Measurements from ENCODE around the gene C20orf141. TPM values are rescaled to one million over a fixed set of nuclear protein-coding genes. Genes with fewer than 3 reads are reported as not detected.
"Not testable (repeated sequence)": the region's sequence is repeated elsewhere in the genome, so short reads cannot be mapped to it uniquely, and the experiment has no call there.

C20orf141 gene
- total RNA-seq, 1 experiment from 2014 or later, result not detected

DNA sequence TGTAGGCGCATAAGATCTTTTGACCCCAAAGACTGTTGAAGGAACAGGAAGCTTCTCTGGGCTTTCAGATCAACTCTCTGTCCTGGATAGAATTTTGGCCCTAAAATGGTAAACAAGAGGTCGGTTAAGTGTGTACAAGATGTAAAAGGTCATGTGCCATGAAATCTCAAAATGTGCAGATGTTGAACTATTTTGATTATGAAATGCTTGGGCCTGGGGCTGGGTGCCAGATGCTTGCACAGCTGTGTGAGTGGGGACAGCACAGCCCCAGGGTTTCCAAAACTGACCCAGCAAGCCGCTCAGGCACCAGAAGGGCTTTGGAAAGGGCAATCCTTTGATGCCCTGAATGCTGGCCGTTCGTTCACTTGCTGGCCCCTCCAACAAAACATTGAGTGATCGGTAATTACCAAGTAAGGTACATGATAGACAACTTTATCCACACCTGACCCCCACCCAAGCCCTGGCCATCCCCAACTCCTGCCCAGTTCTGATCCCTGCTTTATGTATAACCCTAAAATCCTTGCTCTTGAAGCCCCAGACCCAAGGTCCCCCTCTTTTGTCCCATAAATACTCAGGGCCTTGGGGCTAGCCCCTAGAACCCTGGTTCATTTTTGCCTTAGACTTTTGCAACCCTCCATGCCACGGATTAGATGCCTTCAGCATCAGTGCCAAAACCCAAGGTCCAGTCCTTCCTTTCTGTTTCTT, 3.3 kb downstream of the C20orf141 start:
- DNase-seq (ENCODE audit: low read depth in 1 of 2, low spot score in 2 of 2), result no peak
- Histone ChIP-seq H3K9me3 (replicated peaks) (no peaks in the 10 kb centered on the region), H3K4me1 (replicated peaks) (peaks cover 22% of the 10 kb centered on the region), H3K36me3 (no peaks in the 10 kb centered on the region), H3K27ac (no peak overlapping the region), H3K4me3 (no peak overlapping the region), H3K27me3 (replicated peaks) (no peaks in the 10 kb centered on the region)

DNA sequence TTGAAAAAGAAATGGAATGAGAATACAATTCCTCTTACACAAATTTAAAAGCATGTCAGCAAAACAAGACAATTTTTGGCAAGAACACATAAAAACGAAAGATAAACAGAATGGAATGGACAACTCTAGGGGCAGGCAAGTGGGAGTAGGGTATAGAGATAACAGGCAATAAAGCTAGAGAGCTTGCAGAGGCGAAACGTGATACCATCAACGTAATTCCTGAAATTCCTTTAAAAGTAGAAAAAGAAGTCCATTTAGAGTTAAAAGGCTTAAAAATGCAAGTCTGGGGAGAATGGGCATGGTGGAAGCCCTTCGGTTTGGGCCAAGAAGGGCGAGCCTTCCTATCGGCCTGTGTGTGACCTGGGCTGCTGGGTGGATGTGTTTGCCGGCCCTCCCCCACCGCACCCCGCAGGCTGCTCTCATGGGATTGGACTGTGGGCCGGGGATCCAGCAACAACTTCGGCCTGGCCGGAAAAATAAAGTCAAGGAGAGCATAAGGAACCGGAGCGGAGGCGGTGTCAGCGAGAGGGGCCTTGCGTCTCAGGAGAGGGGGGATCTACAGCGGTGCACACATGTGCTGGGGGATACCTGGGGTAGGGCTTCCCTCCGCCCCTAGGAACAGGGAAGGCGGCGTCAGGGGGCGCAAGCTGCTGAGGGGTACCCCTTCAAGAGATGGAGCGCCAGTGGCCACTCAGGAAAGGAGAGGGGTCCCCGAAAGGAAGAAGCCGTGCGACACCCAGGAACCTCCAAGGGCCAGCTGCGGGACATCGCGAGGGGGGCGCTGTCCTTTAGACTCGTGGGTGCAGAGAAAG, 5.5 kb downstream of the C20orf141 start:
- Histone ChIP-seq H3K4me1 (replicated peaks) (peaks cover 9% of the 10 kb centered on the region), H3K36me3 (no peaks in the 10 kb centered on the region), H3K9me3 (replicated peaks) (no peaks in the 10 kb centered on the region), H3K27ac (no peak overlapping the region), H3K27me3 (replicated peaks) (no peaks in the 10 kb centered on the region), H3K4me3 (no peak overlapping the region)
- DNase-seq (ENCODE audit: low read depth in 1 of 2, low spot score in 2 of 2), result no peak

GRCh38 chr20:2820896-2821869, 6.4 kb downstream of the C20orf141 start:
- Histone ChIP-seq H3K27me3 (replicated peaks) (no peaks in the 10 kb centered on the region), H3K9me3 (replicated peaks) (no peaks in the 10 kb centered on the region), H3K36me3 (no peaks in the 10 kb centered on the region), H3K27ac (no peak overlapping the region), H3K4me1 (replicated peaks) (peaks cover 8% of the 10 kb centered on the region), H3K4me3 (no peak overlapping the region)
- peak in 1 of 2 experiments; percentile 39 for DNase-seq (ENCODE audit: low read depth in 1 of 2, low spot score in 2 of 2)

DNA sequence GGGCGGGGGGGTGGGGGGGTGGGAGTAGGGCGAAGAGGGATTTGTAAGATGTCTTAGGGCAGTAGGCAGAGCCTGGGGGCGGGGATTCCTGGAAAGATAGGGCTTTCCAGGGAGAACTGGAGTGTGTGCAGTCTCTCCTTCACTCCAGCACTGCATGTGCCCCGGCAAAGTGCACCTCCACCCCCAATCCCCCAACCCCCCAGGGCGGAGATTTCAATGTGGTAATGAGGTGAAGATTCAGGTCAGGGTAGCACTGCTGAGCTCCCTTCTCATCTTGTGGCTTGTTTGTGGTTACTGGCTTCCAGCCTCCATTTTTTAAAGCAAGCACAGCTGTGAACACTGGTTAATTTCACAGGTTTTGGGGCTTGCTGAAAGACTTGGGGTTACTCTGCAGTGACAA, 7.3 kb downstream of the C20orf141 start:
- no peak overlapping the region for H3K4me3 ChIP-seq
- no peak overlapping the region for H3K27ac ChIP-seq
- no peaks in the 10 kb centered on the region for H3K27me3 ChIP-seq (replicated peaks)
- peaks cover 8% of the 10 kb centered on the region for H3K4me1 ChIP-seq (replicated peaks)
- no peaks in the 10 kb centered on the region for H3K9me3 ChIP-seq (replicated peaks)
- DNase-seq (ENCODE audit: low read depth in 1 of 2, low spot score in 2 of 2), result peak in 1 of 2 experiments; percentile 32
- no peaks in the 10 kb centered on the region for H3K36me3 ChIP-seq

GRCh38 chr20:2825761-2826160, 11.0 kb downstream of the C20orf141 start:
- Histone ChIP-seq H3K27ac (no peak overlapping the region), H3K9me3 (replicated peaks) (no peaks in the 10 kb centered on the region), H3K27me3 (replicated peaks) (no peaks in the 10 kb centered on the region; the same call in 1 of the 2 replicates), H3K36me3 (no peaks in the 10 kb centered on the region), H3K4me3 (no peak overlapping the region), H3K4me1 (replicated peaks) (no peaks in the 10 kb centered on the region)
- DNase-seq (ENCODE audit: low read depth in 1 of 2, low spot score in 2 of 2), result no peak

- no peak overlapping the region for H3K4me3 ChIP-seq
These were observed 11.9 kb downstream of the C20orf141 start for GRCh38 chr20:2826655-2827054.

GRCh38 chr20:2829376-2829775, 14.6 kb downstream of the C20orf141 start:
- DNase-seq (ENCODE audit: low read depth in 1 of 2, low spot score in 2 of 2), result peak in 1 of 2 experiments; percentile 20
- Histone ChIP-seq H3K27me3 (replicated peaks) (no peaks in the 10 kb centered on the region; the same call in 1 of the 2 replicates), H3K4me3 (no peak overlapping the region), H3K9me3 (replicated peaks) (no peaks in the 10 kb centered on the region; the same call in 1 of the 2 replicates), H3K36me3 (no peaks in the 10 kb centered on the region), H3K27ac (no peak overlapping the region), H3K4me1 (replicated peaks) (peaks cover 11% of the 10 kb centered on the region)

More at GRCh38 chr20:2826655-2827054, 11.9 kb downstream of the C20orf141 start:
- Histone ChIP-seq H3K4me1 (replicated peaks) (peaks cover 3% of the 10 kb centered on the region), H3K27me3 (replicated peaks) (no peaks in the 10 kb centered on the region; the same call in 1 of the 2 replicates), H3K27ac (no peak overlapping the region), H3K9me3 (replicated peaks) (no peaks in the 10 kb centered on the region), H3K36me3 (no peaks in the 10 kb centered on the region)
- DNase-seq (ENCODE audit: low read depth in 1 of 2, low spot score in 2 of 2), result no peak

DNA sequence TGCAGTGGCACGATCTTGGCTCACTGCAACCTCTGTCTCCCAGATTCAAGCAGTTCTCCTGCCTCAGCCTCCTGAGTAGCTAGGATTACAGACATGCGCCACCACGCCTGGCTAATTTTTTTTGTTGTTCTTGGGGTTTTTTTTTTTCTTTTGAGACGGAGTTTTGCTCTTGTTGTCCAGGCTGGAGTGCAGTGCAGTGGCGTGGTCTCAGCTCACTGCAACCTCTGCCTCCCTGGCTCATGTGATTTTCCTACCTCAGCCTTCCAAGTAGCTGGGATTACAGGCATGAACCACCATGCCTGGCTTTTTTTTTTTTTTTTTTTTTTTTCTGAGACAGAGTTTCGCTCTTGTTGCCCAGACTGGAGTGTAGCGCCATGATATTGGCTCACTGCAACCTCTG, 16.4 kb downstream of the C20orf141 start:
- H3K27me3 ChIP-seq (replicated peaks); H3K9me3 ChIP-seq (replicated peaks); H3K27ac ChIP-seq; H3K36me3 ChIP-seq; H3K4me3 ChIP-seq: not testable (repeated sequence)
- peak in 1 of 2 experiments; percentile 6 for DNase-seq (ENCODE audit: low read depth in 1 of 2, low spot score in 2 of 2)
- H3K4me1 ChIP-seq (replicated peaks), result peaks cover 11% of the 10 kb centered on the region

GRCh38 chr20:2833761-2834160, 19.0 kb downstream of the C20orf141 start:
- no peak for DNase-seq (ENCODE audit: low read depth in 1 of 2, low spot score in 2 of 2)

DNA sequence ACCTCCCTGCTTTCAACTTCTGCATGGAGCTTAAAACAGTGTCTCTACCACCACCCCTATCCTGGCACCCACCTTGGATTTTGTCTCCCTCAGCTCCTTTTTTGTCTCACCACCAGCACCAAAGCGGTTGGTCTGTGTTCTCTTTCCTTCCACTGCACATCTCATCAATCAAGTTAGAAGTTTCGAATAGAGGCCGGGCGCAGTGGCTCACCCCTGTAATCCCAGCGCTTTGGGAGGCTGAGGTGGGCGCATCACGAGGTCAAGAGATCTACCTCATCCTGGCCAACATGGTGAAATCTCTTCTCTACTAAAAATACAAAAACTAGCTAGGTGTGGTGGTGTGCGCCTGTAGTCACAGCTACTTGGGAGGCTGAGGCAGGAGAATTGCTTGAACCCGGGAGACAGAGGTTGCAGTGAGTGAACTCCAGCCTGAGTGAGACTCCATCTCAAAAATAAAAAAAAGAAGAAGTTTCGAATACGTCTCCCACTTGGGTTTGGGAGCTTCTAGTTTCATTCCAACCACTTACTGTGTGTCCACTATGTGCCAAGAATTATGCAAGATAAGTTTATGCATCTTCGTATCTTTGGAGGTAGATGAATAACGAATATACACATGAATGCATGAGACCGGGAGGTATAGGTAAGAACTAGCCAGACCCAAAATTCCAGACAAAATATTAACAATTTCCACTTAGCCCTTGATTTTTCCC, 19.8 kb downstream of the C20orf141 start:
- peak in 1 of 2 experiments; percentile 9 for DNase-seq (ENCODE audit: low read depth in 1 of 2, low spot score in 2 of 2)
- Histone ChIP-seq H3K4me3 (no peak overlapping the region), H3K27me3 (replicated peaks) (no peaks in the 10 kb centered on the region), H3K9me3 (replicated peaks) (no peaks in the 10 kb centered on the region; the same call in 1 of the 2 replicates), H3K4me1 (replicated peaks) (peaks cover 13% of the 10 kb centered on the region), H3K36me3 (peaks cover 17% of the 10 kb centered on the region), H3K27ac (no peak overlapping the region)

More at GRCh38 chr20:2833761-2834160, 19.0 kb downstream of the C20orf141 start:
- Histone ChIP-seq H3K27ac (no peak overlapping the region), H3K9me3 (replicated peaks) (no peaks in the 10 kb centered on the region; the same call in 1 of the 2 replicates), H3K36me3 (peaks cover 11% of the 10 kb centered on the region), H3K27me3 (replicated peaks) (no peaks in the 10 kb centered on the region), H3K4me1 (replicated peaks) (peaks cover 11% of the 10 kb centered on the region), H3K4me3 (no peak overlapping the region)

GRCh38 chr20:2835331-2835796, 20.6 kb downstream of the C20orf141 start:
- Histone ChIP-seq H3K4me1 (replicated peaks) (peaks cover 21% of the 10 kb centered on the region), H3K9me3 (replicated peaks) (peaks cover 4% of the 10 kb centered on the region), H3K27me3 (replicated peaks) (no peaks in the 10 kb centered on the region), H3K27ac (no peak overlapping the region), H3K4me3 (no peak overlapping the region), H3K36me3 (peaks cover 25% of the 10 kb centered on the region)
- DNase-seq (ENCODE audit: low read depth in 1 of 2, low spot score in 2 of 2), result peak in 1 of 2 experiments; percentile 37

GRCh38 chr20:2836035-2836434, 21.2 kb downstream of the C20orf141 start:
- Histone ChIP-seq H3K9me3 (replicated peaks) (peaks cover 5% of the 10 kb centered on the region), H3K27ac (no peak overlapping the region), H3K36me3 (peaks cover 26% of the 10 kb centered on the region), H3K4me3 (no peak overlapping the region), H3K4me1 (replicated peaks) (peaks cover 22% of the 10 kb centered on the region), H3K27me3 (replicated peaks) (no peaks in the 10 kb centered on the region)
- DNase-seq (ENCODE audit: low read depth in 1 of 2, low spot score in 2 of 2), result peak in 1 of 2 experiments; percentile 35

All from SJSA1 (cell line).